Suprapubic skin (tissue), 4 donors: ENCODE data around the gene IRGQ. TPM values are rescaled to one million over a fixed set of nuclear protein-coding genes. Genes with fewer than 3 reads are reported as not detected.
A peak's percentile ranks its signal among the peaks of the same experiment; 100 is the strongest.

Experiments
- DNase-seq, 2 donors: peaks; one replicate each; pipeline ENCODE4 v3.0.0-alpha.2; 2019; ENCODE audit warnings: low spot score in 2 of 2
- H3K27ac ChIP-seq: fragments of 200-600 bp; sonication (generic); one replicate; pipeline ENCODE4 v1.5.1; 2019
- H3K27me3 ChIP-seq: fragments of 200-600 bp; sonication (generic); one replicate; pipeline ENCODE4 v1.5.1; 2019
- H3K36me3 ChIP-seq: fragments of 200-600 bp; sonication (generic); one replicate; pipeline ENCODE4 v1.5.1; 2019
- H3K4me1 ChIP-seq: fragments of 200-600 bp; sonication (generic); one replicate; pipeline ENCODE4 v1.5.1; 2019
- H3K4me3 ChIP-seq: fragments of 200-600 bp; sonication (generic); one replicate; pipeline ENCODE4 v1.5.1; 2019; ENCODE audit warnings: mild to moderate bottlenecking
- H3K9me3 ChIP-seq: fragments of 200-600 bp; sonication (generic); one replicate; pipeline ENCODE4 v1.5.1; 2019
- CTCF ChIP-seq, 2 donors: fragments of 200-600 bp in 1 of 2; fragments of 450-650 bp in 1 of 2; sonication (generic) in 1 of 2; IDR thresholded peaks; one replicate each; pipeline ENCODE4 v1.5.1; 2016 to 2019; ENCODE audit warnings: antibody characterized with exemption in 2 of 2, mild to moderate bottlenecking in 1 of 2, moderate library complexity in 1 of 2
- EP300 ChIP-seq: sonication (generic); formaldehyde crosslinking; IDR thresholded peaks from one replicate; pipeline ENCODE4 v1.6.1; 2017; ENCODE audit warnings: antibody characterized with exemption
- POLR2A ChIP-seq, 2 donors: fragments of 450-650 bp; IDR thresholded peaks; one replicate each; pipeline ENCODE4 v1.6.1; 2017; ENCODE audit warnings: antibody characterized with exemption in 2 of 2, mild to moderate bottlenecking in 2 of 2, moderate library complexity in 2 of 2
- POLR2AphosphoS5 ChIP-seq, 3 donors: sonication (generic); formaldehyde crosslinking; IDR thresholded peaks; one replicate each; pipeline ENCODE4 v1.6.1; 2017; ENCODE audit warnings: antibody characterized with exemption in 3 of 3
- WGBS: methylation state at CpG from one replicate; pipeline ENCODE4 v1.1.5; 2018; 5-methylcytosine and 5-hydroxymethylcytosine counted together
- total RNA-seq, 4 donors: library from RNA; depleted of rRNA; stranded (reverse); fragments of >200 nt; gene quantifications; one replicate each; pipeline ENCODE4 v1.1.0, GENCODE V29; 2016

IRGQ gene
- total RNA-seq, 4 donors from 2014 or later, result 17.2 to 24.7 (median 19.9) TPM

- H3K27ac ChIP-seq, result no peak overlapping the region
- peaks cover 13% of the 10 kb centered on the region for H3K36me3 ChIP-seq
- TF ChIP-seq POLR2AphosphoS5 (IDR thresholded peaks at IDR 0.05) (no peak), POLR2A (IDR thresholded peaks at IDR 0.05) (no peak), CTCF (IDR thresholded peaks at IDR 0.05) (no peak), EP300 (no peak)
- WGBS, result 91% methylated on average over 17 of the region's 19 CpGs
- no peak for DNase-seq
- H3K4me3 ChIP-seq, result no peak overlapping the region
- H3K9me3 ChIP-seq, result no peaks in the 10 kb centered on the region
- H3K4me1 ChIP-seq, result peaks cover 34% of the 10 kb centered on the region
- no peaks in the 10 kb centered on the region for H3K27me3 ChIP-seq
Observed at GRCh38 chr19:43598445-43599240, 2.7 kb upstream of the IRGQ start.

GRCh38 chr19:43597876-43598275, 1.9 kb upstream of the IRGQ start:
- WGBS, result 48% methylated on average over 5 of the region's 5 CpGs
- H3K4me3 ChIP-seq, result peak overlapping the region; percentile 60
- no peaks in the 10 kb centered on the region for H3K27me3 ChIP-seq
- TF ChIP-seq EP300 (no peak), CTCF (IDR thresholded peaks at IDR 0.05) (no peak), POLR2AphosphoS5 (IDR thresholded peaks at IDR 0.05) (no peak), POLR2A (IDR thresholded peaks at IDR 0.05) (no peak)
- peaks cover 40% of the 10 kb centered on the region for H3K4me1 ChIP-seq
- no peak for DNase-seq
- peaks cover 19% of the 10 kb centered on the region for H3K36me3 ChIP-seq
- no peaks in the 10 kb centered on the region for H3K9me3 ChIP-seq
- H3K27ac ChIP-seq, result no peak overlapping the region

GRCh38 chr19:43596842-43597461, 1.0 kb upstream of the IRGQ start:
- Histone ChIP-seq H3K36me3 (peaks cover 29% of the 10 kb centered on the region), H3K27me3 (no peaks in the 10 kb centered on the region), H3K4me3 (peak overlapping the region; percentile 60), H3K27ac (peak overlapping the region; percentile 96), H3K4me1 (peaks cover 40% of the 10 kb centered on the region), H3K9me3 (no peaks in the 10 kb centered on the region)
- 30% methylated on average over 7 of the region's 7 CpGs for WGBS
- TF ChIP-seq CTCF (IDR thresholded peaks at IDR 0.05) (no peak), POLR2AphosphoS5 (IDR thresholded peaks at IDR 0.05) (no peak), POLR2A (IDR thresholded peaks at IDR 0.05) (no peak), EP300 (no peak)
- no peak for DNase-seq

- Histone ChIP-seq H3K36me3 (peaks cover 37% of the 10 kb centered on the region), H3K4me3 (peak overlapping the region; percentile 60), H3K27ac (peak overlapping the region; percentile 96), H3K4me1 (peaks cover 40% of the 10 kb centered on the region), H3K9me3 (no peaks in the 10 kb centered on the region), H3K27me3 (no peaks in the 10 kb centered on the region)
- TF ChIP-seq POLR2A (IDR thresholded peaks at IDR 0.05) (peak in 1 of 2 donors; percentile 61), POLR2AphosphoS5 (IDR thresholded peaks at IDR 0.05) (no peak), EP300 (no peak)
- DNase-seq, result no peak
- 0% methylated on average over 17 of the region's 18 CpGs for WGBS
Observed at GRCh38 chr19:43595605-43595998, 332 bp downstream of the IRGQ start.

GRCh38 chr19:43594710-43595604, 977 bp downstream of the IRGQ start:
- H3K4me1 ChIP-seq, result peaks cover 40% of the 10 kb centered on the region
- 3% methylated on average over 48 of the region's 64 CpGs for WGBS

More at GRCh38 chr19:43594710-43595604, 977 bp downstream of the IRGQ start:
- Histone ChIP-seq H3K9me3 (no peaks in the 10 kb centered on the region), H3K27me3 (no peaks in the 10 kb centered on the region), H3K4me3 (peak overlapping the region; percentile 60), H3K36me3 (peaks cover 40% of the 10 kb centered on the region), H3K27ac (peak overlapping the region; percentile 96)
- DNase-seq, result peak in 1 of 2 donors; percentile 78
- TF ChIP-seq POLR2A (IDR thresholded peaks at IDR 0.05) (no peak), EP300 (no peak), POLR2AphosphoS5 (IDR thresholded peaks at IDR 0.05) (no peak), CTCF (IDR thresholded peaks at IDR 0.05) (peak; percentile 35 to 87)
